ENCODE measurements around the gene IGF2BP2. TPM values are rescaled to one million over a fixed set of nuclear protein-coding genes. Genes with fewer than 3 reads are reported as not detected.
"Not testable (repeated sequence)": the region's sequence is repeated elsewhere in the genome, so short reads cannot be mapped to it uniquely, and the experiment has no call there.

Gene IGF2BP2
- total RNA-seq, 2 donors from 2014 or later: 11.0 to 19.2 TPM

DNA sequence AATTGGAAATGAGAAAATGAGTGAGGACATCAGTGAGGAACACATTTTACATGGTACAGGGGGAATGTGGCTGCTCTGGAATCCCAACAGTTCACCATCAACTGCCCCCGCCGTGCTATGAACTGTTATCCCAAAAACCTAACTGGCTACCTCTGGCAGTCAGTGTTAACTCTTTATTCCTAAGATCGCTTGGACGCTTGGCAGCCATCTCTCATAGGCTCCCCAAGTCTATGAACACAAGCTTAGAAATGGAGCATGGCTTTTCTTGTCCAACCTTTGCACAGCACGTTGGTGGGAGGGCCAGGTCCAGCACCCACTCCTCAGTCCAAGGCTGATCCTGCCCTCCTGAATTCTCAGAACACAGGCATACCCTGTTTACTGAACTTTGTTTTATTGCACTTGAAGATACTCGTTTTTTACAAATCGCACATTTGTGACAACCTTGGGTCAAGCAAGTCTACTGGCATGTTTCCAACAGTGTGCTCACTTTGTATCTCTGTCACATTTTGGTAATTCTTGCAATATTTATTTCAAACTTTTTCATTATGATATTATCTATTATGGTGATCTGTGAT lies 185.1 kb downstream of the IGF2BP2 start:
- Histone ChIP-seq H3K4me1 (no peaks in the 10 kb centered on the region), H3K27ac (no peak overlapping the region), H3K27me3 (no peaks in the 10 kb centered on the region), H3K4me3 (no peak overlapping the region), H3K9me3 (no peaks in the 10 kb centered on the region), H3K36me3 (no peaks in the 10 kb centered on the region)
- DNase-seq (ENCODE audit: low spot score): no peak
- TF ChIP-seq, protein P1, sequence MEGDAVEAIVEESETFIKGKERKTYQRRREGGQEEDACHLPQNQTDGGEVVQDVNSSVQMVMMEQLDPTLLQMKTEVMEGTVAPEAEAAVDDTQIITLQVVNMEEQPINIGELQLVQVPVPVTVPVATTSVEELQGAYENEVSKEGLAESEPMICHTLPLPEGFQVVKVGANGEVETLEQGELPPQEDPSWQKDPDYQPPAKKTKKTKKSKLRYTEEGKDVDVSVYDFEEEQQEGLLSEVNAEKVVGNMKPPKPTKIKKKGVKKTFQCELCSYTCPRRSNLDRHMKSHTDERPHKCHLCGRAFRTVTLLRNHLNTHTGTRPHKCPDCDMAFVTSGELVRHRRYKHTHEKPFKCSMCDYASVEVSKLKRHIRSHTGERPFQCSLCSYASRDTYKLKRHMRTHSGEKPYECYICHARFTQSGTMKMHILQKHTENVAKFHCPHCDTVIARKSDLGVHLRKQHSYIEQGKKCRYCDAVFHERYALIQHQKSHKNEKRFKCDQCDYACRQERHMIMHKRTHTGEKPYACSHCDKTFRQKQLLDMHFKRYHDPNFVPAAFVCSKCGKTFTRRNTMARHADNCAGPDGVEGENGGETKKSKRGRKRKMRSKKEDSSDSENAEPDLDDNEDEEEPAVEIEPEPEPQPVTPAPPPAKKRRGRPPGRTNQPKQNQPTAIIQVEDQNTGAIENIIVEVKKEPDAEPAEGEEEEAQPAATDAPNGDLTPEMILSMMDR (IDR thresholded peaks at IDR 0.05): no peak

DNA sequence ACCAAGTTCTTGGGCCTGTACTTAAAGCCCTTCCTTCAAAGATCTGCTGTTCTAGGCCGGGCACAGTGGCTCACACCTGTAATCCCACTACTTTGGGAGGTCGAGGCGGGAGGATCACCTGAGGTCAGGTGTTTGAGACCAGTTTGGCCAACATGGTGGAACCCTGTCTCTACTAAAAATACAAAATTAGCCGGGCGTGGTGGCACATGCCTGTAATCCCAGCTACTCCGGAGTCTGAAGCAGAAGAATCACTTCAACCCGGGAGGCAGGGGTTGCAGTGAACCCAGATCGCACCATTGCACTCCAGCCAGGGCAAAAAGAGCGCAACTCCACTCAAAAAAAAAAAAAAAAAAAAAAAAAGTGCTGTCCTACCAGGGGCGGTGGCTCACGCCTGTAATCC lies 186.2 kb downstream of the IGF2BP2 start:
- H3K27ac ChIP-seq; H3K9me3 ChIP-seq; H3K36me3 ChIP-seq; H3K4me1 ChIP-seq; DNase-seq (ENCODE audit: low spot score); H3K4me3 ChIP-seq; H3K27me3 ChIP-seq: not testable (repeated sequence)

DNA sequence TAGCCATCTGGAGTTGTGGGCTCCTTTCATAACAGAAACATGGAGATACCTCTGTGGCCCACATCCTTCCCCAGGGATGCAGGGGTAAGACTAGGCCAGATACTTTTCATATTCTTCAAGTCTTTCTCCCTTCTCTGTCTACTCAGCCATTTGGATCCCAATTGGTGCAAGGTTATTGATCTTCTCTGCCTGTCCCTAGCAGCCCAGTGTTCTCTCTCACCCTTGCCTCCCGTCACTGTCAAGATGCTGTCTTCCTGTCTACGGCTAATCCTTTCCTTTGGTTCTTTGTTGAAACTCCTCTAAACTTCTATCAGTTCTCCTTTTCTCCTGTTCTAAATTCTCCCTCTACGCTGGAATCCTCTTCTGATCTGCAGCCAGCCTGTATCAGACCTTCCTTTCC lies 187.5 kb downstream of the IGF2BP2 start:
- Histone ChIP-seq H3K27ac (no peak overlapping the region), H3K9me3 (no peaks in the 10 kb centered on the region), H3K4me1 (no peaks in the 10 kb centered on the region), H3K27me3 (no peaks in the 10 kb centered on the region), H3K36me3 (no peaks in the 10 kb centered on the region), H3K4me3 (no peak overlapping the region)
- TF ChIP-seq, protein P1 (IDR thresholded peaks at IDR 0.05): no peak
- no peak for DNase-seq (ENCODE audit: low spot score)

DNA sequence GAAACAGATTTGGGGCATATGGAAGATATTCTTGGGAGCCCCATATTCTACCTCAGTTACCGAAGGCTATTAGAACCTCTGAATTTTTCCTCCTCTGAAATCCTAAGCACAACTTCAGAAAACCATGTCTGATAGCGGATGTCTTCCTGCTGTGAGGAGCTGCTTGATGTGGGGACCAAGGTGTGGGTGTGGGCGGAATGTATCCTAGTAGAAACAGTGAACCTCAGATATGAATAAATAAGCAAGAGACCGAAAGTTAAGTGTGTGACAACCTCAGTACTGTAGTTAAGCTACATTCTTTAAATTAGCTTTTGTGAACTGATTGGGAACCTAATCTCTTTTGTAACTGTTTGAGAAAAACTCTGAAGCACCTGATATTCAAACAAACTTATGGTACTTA lies 191.8 kb downstream of the IGF2BP2 start:
- H3K9me3 ChIP-seq: no peaks in the 10 kb centered on the region
- H3K4me1 ChIP-seq: peaks cover 0 to 13% of the 10 kb centered on the region in 2 donors
- H3K27ac ChIP-seq: no peak overlapping the region
- peak; percentile 16 for DNase-seq (ENCODE audit: low spot score)
- H3K4me3 ChIP-seq: no peak overlapping the region
- TF ChIP-seq, protein P1 (IDR thresholded peaks at IDR 0.05): no peak
- H3K36me3 ChIP-seq: peaks cover 13% of the 10 kb centered on the region
- H3K27me3 ChIP-seq: no peaks in the 10 kb centered on the region

DNA sequence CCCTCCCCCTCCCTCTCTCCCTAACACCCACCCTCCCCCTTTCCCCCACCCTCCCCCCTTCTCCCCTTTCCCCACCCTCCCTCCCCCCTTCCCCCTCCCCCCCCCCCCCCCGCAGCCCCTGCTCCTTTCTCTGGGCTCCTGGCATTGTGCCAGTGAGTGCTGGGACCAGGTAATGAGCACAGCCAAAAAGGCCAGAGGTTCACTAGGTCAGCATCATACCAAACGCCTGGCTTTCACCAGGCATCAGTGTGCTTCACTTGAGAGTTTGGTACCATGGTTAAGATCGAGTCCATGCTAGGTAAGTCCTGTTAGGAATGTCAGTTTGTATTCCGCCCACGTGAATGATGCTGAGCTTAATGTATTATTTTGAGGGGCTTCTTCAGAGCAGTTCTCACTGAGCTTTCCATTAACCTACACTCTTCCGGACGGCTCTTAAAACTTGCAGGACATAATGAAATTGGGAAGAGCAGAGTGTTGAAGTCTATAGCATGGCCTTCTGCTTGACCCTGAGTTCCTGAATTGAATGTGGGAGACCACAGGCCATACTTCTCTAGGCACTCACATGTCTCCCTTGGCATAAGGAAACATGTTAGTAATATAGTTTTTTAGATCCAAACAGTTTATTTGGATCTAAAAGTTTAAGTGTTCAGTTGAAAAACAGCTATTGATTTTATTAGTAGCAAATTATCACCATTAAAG lies 193.2 kb downstream of the IGF2BP2 start:
- H3K36me3 ChIP-seq: peaks cover 26% of the 10 kb centered on the region
- H3K27me3 ChIP-seq: no peaks in the 10 kb centered on the region
- H3K4me1 ChIP-seq: peaks cover 0 to 13% of the 10 kb centered on the region in 2 donors
- H3K4me3 ChIP-seq: no peak overlapping the region
- H3K27ac ChIP-seq: no peak overlapping the region
- TF ChIP-seq, protein P1 (IDR thresholded peaks at IDR 0.05): no peak
- DNase-seq (ENCODE audit: low spot score): peak; percentile 21
- no peaks in the 10 kb centered on the region for H3K9me3 ChIP-seq

DNA sequence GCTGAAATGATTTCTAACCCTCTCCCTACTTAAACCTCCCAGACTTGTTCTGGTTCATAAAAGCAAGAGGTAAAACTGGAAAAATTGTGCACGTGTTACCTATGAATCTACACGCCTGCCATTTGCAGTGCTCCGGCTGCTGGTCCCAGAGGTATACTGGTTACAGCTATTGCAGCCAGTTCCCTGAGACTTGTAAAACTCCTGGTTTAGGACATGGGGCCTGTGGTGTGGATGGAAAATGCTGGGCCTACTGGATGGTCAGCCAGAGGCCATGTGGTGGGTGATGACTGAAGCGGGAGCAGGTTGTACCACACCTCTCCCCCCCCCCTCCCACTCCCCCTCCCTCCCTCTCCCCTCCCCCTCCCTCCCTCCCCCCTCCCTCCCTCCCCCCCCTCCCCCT lies 193.7 kb downstream of the IGF2BP2 start:
- Histone ChIP-seq H3K27me3 (no peaks in the 10 kb centered on the region), H3K9me3 (no peaks in the 10 kb centered on the region), H3K4me1 (peaks cover 0 to 13% of the 10 kb centered on the region in 2 donors), H3K4me3 (no peak overlapping the region), H3K36me3 (peaks cover 32% of the 10 kb centered on the region), H3K27ac (no peak overlapping the region)
- DNase-seq (ENCODE audit: low spot score): peak; percentile 59
- TF ChIP-seq, protein P1 (IDR thresholded peaks at IDR 0.05): no peak
